ENCODE data around the gene SLC26A5. TPM values are rescaled to one million over a fixed set of nuclear protein-coding genes. Genes with fewer than 3 reads are reported as not detected.

SLC26A5 gene
- total and polyA plus RNA-seq, 10 of the 15 experiments (the other 5 are each of a cell fraction or from before 2014, with no cell fraction given): 0.03 TPM; not detected in 9

DNA sequence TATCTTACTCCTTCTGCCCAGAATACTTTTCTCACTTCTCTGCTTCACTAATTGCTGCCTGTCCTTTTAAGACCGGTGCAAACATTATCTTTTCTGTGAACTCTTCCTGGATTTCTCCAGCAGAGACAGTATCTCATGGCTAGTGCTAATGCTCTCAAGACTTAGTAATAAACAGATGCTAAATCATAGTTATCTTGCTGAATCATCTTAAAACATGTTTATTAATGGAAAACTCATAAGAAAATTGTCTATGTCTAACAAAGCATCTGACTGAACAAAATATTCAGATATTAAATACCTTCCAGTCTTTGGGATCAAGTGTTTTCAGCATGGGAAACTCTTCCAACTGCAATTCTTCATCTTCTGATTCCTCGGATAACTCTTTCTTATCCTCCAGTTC is 104.5 kb downstream of the SLC26A5 start:
- Histone ChIP-seq H4K20me1 (ENCODE audit: control insufficient read depth, insufficient read depth) (no peaks in the 10 kb centered on the region), H3K4me3 (peak overlapping the region; percentile 16; the same call in 1 of the 2 replicates), H2AFZ (ENCODE audit: control insufficient read depth, low read depth, low read length) (no peak overlapping the region), H3K27me3 (replicated peaks in 1 of 2; ENCODE audit: control insufficient read depth in 2 of 2, insufficient read depth in 2 of 2, low read length in 1 of 2) (no peaks in the 10 kb centered on the region), H3K9ac (ENCODE audit: control insufficient read depth, insufficient read depth, low read length) (no peak overlapping the region), H3K4me1 (ENCODE audit: control insufficient read depth, insufficient read depth, low read length) (peaks cover under 1% of the 10 kb centered on the region; the same call in 1 of the 2 replicates), H3K27ac (ENCODE audit: control insufficient read depth, insufficient read depth) (no peak overlapping the region), H3K36me3 (ENCODE audit: control insufficient read depth in 2 of 2, insufficient read depth in 2 of 2, low read length in 1 of 2) (peaks cover 1 to 28% of the 10 kb centered on the region in 2 experiments; a peak in 3 of 4 replicates), H3K79me2 (ENCODE audit: control insufficient read depth, insufficient read depth, low read length) (peaks cover 52% of the 10 kb centered on the region), H3K4me2 (ENCODE audit: control insufficient read depth, insufficient read depth) (peak overlapping the region; percentile 64), H3K9me3 (replicated peaks; ENCODE audit: control insufficient read depth, insufficient read depth, low read length) (no peaks in the 10 kb centered on the region)
- FAIRE-seq: no peak
- ChIA-PET SMC1A (ENCODE audit: uncharacterized antibody, unreplicated experiment) (interaction anchor here (0.6 to 1.8 kb wide), 2 partner anchors 34 to 43 kb away, joined by 4 to 7 read pairs; partner anchors contain the start of gene PMPCB), CTCF (no interaction called here), RAD21 (ENCODE audit: unreplicated experiment) (no interaction called here), POLR2A (no interaction called here)
- intact Hi-C loops (cut with micrococcal nuclease; ENCODE audit: unreplicated experiment) (loop anchor here (10.0 kb wide), 1 partner anchor 197 kb away; the partner anchor contains the start of gene NAPEPLD), in situ Hi-C loops (cut with MboI) (loop anchor here (25.0 kb wide), 1 partner anchor 1746 kb away; no protein-coding TSS in a partner anchor)
- TF ChIP-seq TBL1XR1 (IDR thresholded peaks at IDR 0.05; ENCODE audit: low read depth, low read length) (no peak), CUX1 (IDR thresholded peaks at IDR 0.05; ENCODE audit: insufficient replicate concordance, low read depth, low read length) (no peak), HDAC6 (IDR thresholded peaks at IDR 0.05; ENCODE audit: unreplicated experiment) (no peak), CBX5 (IDR thresholded peaks at IDR 0.05; ENCODE audit: low read depth) (no peak), RAD21 (IDR thresholded peaks at IDR 0.05; ENCODE audit: insufficient read depth, low read depth, low read length) (no peak), YBX1 (IDR thresholded peaks at IDR 0.05) (no peak), NFYA (IDR thresholded peaks at IDR 0.05; ENCODE audit: borderline replicate concordance, low read depth, low read length) (no peak), CBX3 (IDR thresholded peaks at IDR 0.05; ENCODE audit: borderline replicate concordance, low read depth) (no peak), SMAD5 (IDR thresholded peaks at IDR 0.05; ENCODE audit: low read depth) (no peak)
- TF ChIP-seq, protein P1, sequence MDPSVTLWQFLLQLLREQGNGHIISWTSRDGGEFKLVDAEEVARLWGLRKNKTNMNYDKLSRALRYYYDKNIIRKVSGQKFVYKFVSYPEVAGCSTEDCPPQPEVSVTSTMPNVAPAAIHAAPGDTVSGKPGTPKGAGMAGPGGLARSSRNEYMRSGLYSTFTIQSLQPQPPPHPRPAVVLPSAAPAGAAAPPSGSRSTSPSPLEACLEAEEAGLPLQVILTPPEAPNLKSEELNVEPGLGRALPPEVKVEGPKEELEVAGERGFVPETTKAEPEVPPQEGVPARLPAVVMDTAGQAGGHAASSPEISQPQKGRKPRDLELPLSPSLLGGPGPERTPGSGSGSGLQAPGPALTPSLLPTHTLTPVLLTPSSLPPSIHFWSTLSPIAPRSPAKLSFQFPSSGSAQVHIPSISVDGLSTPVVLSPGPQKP (IDR thresholded peaks at IDR 0.05; ENCODE audit: low read depth, low read length): no peak
- DNase-seq (ENCODE audit: low read depth, low spot score): no peak
- no peak for ATAC-seq
- no TSS peak for BruUV-seq (replicated peaks)
- WGBS (ENCODE audit: insufficient coverage, insufficient replicate concordance, low lambda C conversion rate, missing lambda C conversion rate): 98% methylated on average over 2 of the region's 2 CpGs

Data from GM12878 (cell line).